ENCODE measurements around the gene COTL1. TPM values are rescaled to one million over a fixed set of nuclear protein-coding genes. Genes with fewer than 3 reads are reported as not detected.

The COTL1 gene
- total RNA-seq, 1 donor: 528 TPM

DNA sequence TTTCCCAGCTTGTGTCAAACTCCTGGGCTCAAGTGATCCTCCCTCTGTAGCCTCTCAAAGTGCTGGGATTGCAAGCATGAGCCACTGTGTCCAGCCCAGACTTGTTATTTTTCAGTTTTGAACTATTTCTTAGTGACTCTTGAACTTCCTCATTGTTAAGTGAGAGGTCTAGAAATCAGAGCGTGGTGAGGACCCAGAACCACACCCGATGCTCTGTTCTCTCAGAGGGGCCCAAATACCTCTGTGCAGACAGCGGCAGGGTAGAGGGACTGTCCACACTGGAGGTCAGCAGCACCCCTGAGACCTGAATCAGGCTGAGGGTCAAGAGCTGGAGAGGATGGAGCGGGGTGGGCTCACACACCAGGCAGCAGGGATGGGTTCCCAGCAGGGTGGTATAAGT, 65.7 kb downstream of the COTL1 start:
- peaks cover 35% of the 10 kb centered on the region for H3K4me1 ChIP-seq (ENCODE audit: insufficient read depth, low read length)
- H3K4me3 ChIP-seq (ENCODE audit: low read length): peak overlapping the region; percentile 10
- H3K9me3 ChIP-seq (ENCODE audit: low read depth, low read length): no peaks in the 10 kb centered on the region
- no peaks in the 10 kb centered on the region for H3K27me3 ChIP-seq (ENCODE audit: insufficient read depth, low read length)

DNA sequence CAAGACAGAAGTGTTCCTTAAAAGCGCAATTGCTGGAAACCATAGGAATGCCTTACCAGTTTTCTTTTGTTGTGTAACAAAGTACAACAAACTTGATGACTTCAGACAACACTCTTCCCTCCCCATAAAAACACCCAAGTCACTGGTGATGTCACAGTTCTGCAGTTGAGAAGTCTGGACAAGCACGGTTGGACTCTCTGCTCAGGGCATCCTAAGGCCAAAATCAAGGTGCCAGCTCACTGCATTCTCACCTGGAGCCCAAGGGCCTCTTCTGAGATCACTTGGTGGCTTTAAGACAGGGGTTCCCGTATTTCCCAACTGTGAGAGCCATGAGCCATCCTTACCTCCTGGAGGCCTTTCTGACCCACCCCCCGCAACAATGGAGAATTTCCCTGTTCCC, 67.8 kb downstream of the COTL1 start:
- Histone ChIP-seq H3K4me1 (ENCODE audit: insufficient read depth, low read length) (peaks cover 35% of the 10 kb centered on the region), H3K4me3 (ENCODE audit: low read length) (no peak overlapping the region), H3K27me3 (ENCODE audit: insufficient read depth, low read length) (no peaks in the 10 kb centered on the region), H3K9me3 (ENCODE audit: low read depth, low read length) (no peaks in the 10 kb centered on the region)

DNA sequence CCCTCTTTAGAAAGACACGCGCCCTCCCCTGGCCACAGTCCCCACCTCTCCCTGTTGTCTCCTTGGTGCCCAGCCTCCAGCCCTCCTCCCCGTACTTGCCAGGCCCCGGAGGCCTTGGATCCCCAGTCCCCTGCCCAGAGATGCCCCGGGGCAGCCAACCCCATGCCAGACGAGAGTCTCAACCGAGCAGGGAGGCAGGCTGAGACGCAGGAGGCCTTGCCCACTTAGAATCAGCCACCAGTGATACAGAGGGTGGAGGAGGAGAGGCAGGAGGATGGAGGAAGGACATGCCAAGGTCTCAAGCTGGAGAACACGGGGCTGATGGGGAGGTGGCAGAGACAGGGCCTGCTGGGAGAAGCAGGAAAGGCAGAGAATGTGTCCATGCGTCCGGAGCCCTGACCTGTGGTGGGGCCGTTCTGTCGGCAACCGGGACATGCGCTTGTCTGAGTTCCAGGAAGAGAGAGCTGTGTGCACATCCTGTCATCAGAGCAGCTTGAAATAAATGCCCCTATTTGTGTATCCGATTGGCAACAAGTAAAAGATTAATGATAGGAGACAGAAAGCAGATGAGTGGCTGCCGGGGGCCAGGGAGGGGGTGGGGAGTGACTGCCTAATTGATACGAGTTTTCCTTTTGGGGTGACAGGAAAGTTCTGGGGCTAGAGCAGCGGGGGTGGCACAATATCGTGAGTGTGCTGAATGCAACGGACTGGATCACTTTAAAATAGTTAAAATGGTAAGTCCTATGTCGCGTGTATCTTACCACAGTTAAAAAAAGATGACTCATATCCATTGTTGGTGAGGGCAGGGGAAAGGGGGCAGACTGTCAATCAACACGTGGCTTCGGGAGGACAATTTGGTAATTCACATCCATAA, 68.7 kb downstream of the COTL1 start:
- H3K9me3 ChIP-seq (ENCODE audit: low read depth, low read length): no peaks in the 10 kb centered on the region
- peak overlapping the region; percentile 13 for H3K4me3 ChIP-seq (ENCODE audit: low read length)
- peaks cover 34% of the 10 kb centered on the region for H3K4me1 ChIP-seq (ENCODE audit: insufficient read depth, low read length)
- no peaks in the 10 kb centered on the region for H3K27me3 ChIP-seq (ENCODE audit: insufficient read depth, low read length)

DNA sequence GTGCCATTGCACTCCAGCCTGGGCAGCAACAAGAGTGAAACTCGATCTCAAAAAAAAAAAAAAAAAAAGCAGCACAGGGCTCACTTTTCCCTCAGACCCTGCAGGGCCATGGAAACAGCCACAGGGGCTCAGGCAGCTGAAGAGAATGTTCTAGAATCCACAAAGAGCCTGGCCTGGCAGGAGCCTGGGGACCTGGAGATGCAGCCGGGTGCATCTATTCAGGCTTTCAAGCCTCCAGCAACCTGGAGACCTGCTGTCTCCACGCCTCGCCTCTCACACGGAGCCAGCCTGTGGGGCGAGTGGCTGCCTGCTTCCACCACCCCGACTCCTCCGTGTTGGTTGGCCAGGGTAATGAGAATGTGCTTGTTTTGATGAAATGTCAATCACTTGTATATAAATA, 69.4 kb downstream of the COTL1 start:
- no peaks in the 10 kb centered on the region for H3K9me3 ChIP-seq (ENCODE audit: low read depth, low read length)
- H3K4me1 ChIP-seq (ENCODE audit: insufficient read depth, low read length): peaks cover 28% of the 10 kb centered on the region
- no peak overlapping the region for H3K4me3 ChIP-seq (ENCODE audit: low read length)
- no peaks in the 10 kb centered on the region for H3K27me3 ChIP-seq (ENCODE audit: insufficient read depth, low read length)

DNA sequence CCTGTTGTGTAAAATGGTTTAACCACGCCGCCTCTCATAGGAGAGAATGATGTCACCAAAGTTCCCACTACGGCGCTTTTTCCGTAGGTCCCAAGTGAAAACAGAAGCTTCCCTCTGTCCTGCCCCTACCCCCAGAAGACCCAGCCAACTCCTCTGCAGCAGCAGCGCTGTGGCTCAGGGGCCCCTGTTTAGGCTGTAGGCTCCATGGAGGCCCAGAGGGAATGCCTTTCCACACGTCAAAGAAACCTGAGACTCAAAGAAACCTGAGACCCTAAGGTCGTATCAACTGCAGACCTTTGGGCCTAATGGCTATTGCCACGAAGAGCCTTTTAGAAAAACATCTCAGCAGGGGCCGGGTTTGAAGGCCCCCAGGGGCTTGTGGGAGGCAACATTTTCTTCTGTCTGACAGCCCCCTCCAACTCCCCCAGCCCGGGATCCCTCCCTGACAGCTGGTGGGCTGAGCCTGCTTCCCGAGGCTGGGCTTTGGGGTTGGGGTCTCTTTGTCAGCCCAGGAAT, 70.3 kb downstream of the COTL1 start:
- Histone ChIP-seq H3K27me3 (ENCODE audit: insufficient read depth, low read length) (no peaks in the 10 kb centered on the region), H3K4me3 (ENCODE audit: low read length) (no peak overlapping the region), H3K9me3 (ENCODE audit: low read depth, low read length) (no peaks in the 10 kb centered on the region), H3K4me1 (ENCODE audit: insufficient read depth, low read length) (peaks cover 22% of the 10 kb centered on the region)

DNA sequence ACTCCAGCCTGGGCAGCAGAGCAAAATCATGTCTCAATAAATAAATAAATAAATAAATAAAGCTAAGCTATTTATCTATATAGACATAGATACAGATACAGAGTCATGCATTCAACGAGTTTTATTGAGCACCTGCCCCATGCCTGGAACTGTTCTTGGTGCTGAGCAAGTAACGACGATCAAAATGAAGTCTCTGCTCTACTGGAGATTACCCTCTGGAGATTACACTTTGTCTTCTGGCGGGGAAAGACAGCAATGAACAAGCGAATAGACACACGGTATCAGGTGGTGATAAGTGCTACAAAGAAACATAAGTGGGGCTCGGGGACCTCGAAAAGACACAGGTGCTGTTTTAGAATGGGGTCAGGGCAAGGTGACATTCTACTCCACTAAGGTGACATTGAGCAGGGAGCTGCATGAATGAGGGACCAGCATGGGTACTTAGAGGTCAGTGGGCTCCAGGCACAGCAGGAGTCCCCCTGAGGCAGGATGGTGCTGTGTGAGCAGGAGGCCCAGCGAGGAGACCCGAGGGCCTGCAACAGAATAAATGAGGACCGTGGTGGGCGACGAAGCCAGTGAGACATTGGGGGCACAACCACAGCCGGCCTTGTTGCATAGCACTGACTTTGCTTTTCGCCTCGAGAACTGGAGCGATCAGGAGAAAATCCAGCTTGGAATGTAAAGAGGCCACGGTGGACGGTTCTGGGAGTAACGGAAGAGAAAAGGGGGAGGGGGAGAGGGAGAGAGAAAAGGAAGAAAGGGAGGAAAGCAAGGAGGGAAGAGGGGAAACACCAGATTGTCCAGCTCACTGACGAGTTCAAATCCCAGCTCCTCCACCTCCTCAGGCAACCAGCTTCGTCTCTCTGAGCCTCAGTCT, 71.0 kb downstream of the COTL1 start:
- Histone ChIP-seq H3K4me3 (ENCODE audit: low read length) (no peak overlapping the region), H3K4me1 (ENCODE audit: insufficient read depth, low read length) (peaks cover 17% of the 10 kb centered on the region), H3K9me3 (ENCODE audit: low read depth, low read length) (no peaks in the 10 kb centered on the region), H3K27me3 (ENCODE audit: insufficient read depth, low read length) (no peaks in the 10 kb centered on the region)

DNA sequence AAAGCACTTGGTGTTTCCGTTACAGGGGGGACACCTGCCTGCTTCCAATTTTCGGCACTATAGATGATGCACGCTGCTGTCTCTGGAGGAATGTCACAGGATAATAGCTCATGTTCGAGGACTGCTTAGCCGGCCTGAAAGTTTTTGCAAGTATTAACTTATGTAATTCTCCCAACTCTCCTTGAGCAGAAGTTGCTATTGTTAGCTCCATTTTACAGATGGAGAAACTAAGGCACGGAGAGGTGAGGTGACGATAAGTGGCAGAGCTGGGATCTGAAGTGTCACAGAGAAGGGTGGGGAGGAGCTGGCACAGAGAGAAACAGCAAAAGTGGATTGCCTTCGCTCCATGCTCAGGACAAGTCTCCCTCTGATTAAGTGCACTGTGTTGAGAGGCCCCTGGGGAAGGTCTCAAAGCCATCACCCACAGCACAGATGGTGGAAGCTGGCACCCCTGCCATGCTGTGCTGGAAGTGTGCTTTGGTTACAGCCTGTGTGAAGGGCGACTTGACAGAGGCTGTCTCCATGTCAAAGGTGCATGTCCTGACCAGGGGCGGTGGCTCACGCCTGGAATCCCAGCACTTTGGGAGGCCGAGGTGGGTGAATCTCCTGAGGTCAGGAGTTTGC, 72.7 kb downstream of the COTL1 start:
- H3K27me3 ChIP-seq (ENCODE audit: insufficient read depth, low read length): no peaks in the 10 kb centered on the region
- H3K4me1 ChIP-seq (ENCODE audit: insufficient read depth, low read length): peaks cover 13% of the 10 kb centered on the region
- no peaks in the 10 kb centered on the region for H3K9me3 ChIP-seq (ENCODE audit: low read depth, low read length)
- H3K4me3 ChIP-seq (ENCODE audit: low read length): no peak overlapping the region

DNA sequence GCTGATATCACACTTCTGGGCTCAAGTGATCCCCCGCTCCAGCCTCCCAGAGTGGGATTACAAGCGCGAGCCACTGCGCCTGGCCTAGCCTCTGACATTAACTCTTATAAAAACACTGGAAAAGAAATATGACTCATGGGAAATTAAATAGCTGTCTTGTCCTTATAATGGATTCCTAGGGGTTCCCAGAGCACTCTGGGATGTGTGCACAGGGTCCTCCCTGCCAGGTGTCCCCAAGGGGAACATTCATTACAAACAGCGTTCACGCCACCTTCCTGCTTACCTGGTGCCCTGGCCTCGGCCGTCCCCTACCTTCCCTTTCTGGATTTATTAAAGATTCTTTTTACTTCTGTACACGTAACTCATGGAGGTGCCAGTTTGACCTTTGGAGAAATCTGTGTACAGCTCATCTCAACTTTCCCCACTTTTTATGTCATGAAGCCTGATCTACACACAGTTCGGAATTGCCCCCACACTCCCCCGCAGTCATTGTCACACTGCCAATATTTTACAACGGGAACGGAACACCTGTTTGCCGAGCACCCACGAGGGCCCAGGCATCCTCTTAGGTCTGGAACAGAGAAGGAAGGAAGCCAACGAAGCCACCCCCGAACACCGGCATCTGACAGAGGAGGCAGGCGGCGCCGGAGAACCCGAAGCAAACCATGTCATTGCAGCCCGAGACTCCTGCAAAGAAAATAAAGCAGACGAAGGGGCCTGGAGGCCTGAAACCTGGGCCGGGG, 73.7 kb downstream of the COTL1 start:
- no peaks in the 10 kb centered on the region for H3K27me3 ChIP-seq (ENCODE audit: insufficient read depth, low read length)
- H3K4me1 ChIP-seq (ENCODE audit: insufficient read depth, low read length): peaks cover 7% of the 10 kb centered on the region
- no peaks in the 10 kb centered on the region for H3K9me3 ChIP-seq (ENCODE audit: low read depth, low read length)
- H3K4me3 ChIP-seq (ENCODE audit: low read length): no peak overlapping the region

DNA sequence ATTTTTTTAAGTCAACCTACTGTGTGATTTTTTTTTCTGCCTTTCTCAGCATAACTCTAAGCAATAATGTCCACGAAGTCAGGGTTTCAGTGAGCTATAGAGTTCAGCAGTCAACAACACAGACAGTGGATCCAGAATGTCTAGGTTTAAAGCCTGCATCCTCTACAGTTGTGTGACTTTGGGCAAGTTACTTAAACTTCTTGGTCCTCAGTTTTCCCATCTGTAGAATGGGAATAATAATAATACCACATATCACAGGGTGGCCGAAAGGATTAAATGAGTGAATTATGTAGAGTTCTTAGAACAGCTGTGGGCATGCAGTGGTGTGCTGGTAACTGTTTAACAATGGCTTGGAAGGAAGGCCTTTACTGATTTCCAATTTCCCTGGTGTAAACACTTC, 74.6 kb downstream of the COTL1 start:
- no peak overlapping the region for H3K4me3 ChIP-seq (ENCODE audit: low read length)
- no peaks in the 10 kb centered on the region for H3K27me3 ChIP-seq (ENCODE audit: insufficient read depth, low read length)
- peaks cover 7% of the 10 kb centered on the region for H3K4me1 ChIP-seq (ENCODE audit: insufficient read depth, low read length)
- H3K9me3 ChIP-seq (ENCODE audit: low read depth, low read length): no peaks in the 10 kb centered on the region

DNA sequence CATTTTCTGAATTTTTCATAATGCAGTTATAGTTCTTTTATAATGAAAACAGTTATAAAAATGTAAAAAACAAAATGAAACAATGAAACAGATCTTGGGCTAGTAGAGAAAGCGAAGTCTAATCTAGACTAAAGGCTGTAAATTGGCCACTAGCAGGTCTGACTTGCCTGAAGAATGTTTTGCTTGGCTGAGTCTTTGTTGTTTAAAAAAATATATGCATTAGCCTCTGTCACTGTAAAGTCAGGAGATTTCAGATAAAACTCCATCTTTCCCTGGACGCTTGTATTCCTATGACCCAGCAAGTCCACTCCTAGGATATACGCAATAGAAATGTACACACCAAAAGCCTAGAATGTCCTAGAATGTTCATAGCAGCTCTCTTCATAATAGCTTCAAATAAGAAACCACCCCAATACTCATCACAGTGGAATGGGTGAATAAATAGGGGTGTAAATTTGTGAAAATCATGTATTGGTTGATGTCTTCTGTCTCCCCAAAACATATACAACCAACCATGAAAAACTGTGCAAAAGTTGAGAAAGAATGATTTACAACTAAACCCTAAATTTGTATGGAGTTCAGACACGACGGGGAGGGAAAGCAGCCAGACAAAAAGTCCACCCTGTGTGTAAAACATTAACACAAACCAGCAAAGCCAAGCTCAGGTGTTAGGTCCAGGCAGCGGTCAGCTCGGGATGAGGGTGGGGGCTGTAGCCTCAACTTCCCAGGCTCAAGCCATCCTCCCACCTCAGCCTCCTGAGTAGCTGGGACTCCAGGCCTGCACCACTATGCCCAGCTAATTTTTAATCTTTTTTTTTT, 75.7 kb downstream of the COTL1 start:
- no peaks in the 10 kb centered on the region for H3K27me3 ChIP-seq (ENCODE audit: insufficient read depth, low read length)
- H3K4me3 ChIP-seq (ENCODE audit: low read length): no peak overlapping the region
- H3K4me1 ChIP-seq (ENCODE audit: insufficient read depth, low read length): peaks cover 7% of the 10 kb centered on the region
- no peaks in the 10 kb centered on the region for H3K9me3 ChIP-seq (ENCODE audit: low read depth, low read length)

DNA sequence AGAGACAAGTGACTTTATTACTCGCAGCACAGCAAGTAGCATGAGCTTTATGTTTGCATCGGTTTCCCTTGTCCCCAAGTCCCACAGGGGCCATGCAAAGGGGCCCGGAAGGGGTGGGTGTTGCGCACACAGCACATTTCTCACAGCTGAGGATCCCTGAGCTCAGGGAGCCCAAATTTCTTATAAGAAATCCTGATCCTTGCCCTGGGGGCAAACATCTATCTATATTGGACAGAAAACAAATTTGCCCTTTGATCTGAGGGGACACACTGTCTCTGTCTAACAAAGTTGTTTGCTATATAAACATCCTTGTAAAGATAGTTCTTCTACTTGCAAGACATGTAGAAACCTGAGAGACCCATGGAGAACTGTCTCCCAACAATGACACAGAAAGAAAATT, 77.7 kb downstream of the COTL1 start:
- no peaks in the 10 kb centered on the region for H3K27me3 ChIP-seq (ENCODE audit: insufficient read depth, low read length)
- H3K4me1 ChIP-seq (ENCODE audit: insufficient read depth, low read length): peaks cover 7% of the 10 kb centered on the region
- no peak overlapping the region for H3K4me3 ChIP-seq (ENCODE audit: low read length)
- H3K9me3 ChIP-seq (ENCODE audit: low read depth, low read length): no peaks in the 10 kb centered on the region

DNA sequence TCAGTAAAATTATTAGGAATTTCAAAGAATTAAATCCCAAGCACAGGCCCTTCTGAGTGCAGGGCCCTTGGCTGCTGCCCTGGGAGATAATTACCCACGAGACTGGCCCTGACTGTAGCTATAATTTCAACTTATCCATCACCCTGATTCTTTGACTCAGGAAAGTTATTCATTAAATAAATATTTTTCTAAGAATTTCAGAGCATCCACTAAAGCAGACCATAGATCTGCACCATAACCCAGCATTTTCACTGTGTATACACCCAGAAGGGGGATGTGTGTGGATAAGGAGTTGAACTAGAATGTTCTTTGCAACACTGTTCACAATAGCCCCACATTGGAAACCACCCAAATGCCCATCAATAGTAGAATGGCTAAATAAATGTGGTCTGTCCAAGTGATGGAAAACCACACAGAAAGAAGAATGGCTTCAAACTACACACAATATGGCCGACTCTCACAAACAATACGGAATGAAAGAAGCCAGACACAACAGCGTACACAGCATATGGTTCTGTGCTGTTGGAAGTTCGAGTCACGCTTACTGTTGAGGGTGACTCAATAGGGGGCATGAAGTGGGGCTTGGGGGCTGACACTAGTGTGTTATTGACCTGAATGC, 79.5 kb downstream of the COTL1 start:
- H3K4me3 ChIP-seq (ENCODE audit: low read length): no peak overlapping the region
- H3K9me3 ChIP-seq (ENCODE audit: low read depth, low read length): no peaks in the 10 kb centered on the region
- H3K4me1 ChIP-seq (ENCODE audit: insufficient read depth, low read length): no peaks in the 10 kb centered on the region
- no peaks in the 10 kb centered on the region for H3K27me3 ChIP-seq (ENCODE audit: insufficient read depth, low read length)

DNA sequence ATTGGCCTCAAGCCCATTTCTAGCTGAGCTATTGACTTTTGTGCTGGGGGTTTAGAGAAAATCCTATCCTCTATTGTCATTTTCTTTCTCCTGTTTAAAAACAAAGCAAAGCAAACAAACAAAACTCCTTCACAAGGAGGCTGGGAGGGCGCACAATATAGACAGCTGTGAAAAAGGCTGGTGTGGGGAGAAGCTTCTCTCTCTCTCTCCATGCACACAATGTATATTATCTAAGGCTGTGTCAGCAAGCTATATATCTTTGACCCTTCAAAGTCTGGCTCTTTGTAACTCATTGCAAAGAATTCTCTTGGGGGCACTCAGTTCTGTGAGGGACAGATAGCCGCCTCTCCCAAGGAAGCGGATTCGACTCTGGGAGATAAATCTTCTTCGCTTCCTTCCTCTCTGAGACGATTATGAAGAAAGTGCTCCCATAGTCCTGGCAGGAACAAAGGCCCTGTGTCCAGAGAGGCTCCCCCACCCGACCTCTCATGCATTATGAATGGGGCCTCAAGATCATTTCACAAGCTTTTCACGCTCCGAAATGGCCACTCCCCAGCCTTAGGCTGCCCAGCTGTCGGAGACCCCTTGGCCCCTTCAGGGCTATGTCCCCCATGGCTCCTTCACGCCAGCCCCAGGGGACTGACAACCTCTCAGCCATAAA, 80.3 kb downstream of the COTL1 start:
- no peaks in the 10 kb centered on the region for H3K27me3 ChIP-seq (ENCODE audit: insufficient read depth, low read length)

More for the DNA sequence above, 80.3 kb downstream of the COTL1 start:
- no peaks in the 10 kb centered on the region for H3K9me3 ChIP-seq (ENCODE audit: low read depth, low read length)
- H3K4me1 ChIP-seq (ENCODE audit: insufficient read depth, low read length): peaks cover 5% of the 10 kb centered on the region
- no peak overlapping the region for H3K4me3 ChIP-seq (ENCODE audit: low read length)
